Activated naive CD8-positive, alpha-beta T cell treated with anti-CD3 and anti-CD28 coated beads, Interleukin-2, amount 10 ng/mL, durations not matched to agents 7 days and 5 days (primary cell): ENCODE measurements around the gene ST6GAL1. TPM values are rescaled to one million over a fixed set of nuclear protein-coding genes. Genes with fewer than 3 reads are reported as not detected.
A peak's percentile ranks its signal among the peaks of the same experiment; 100 is the strongest.
"Not testable (repeated sequence)": the region's sequence is repeated elsewhere in the genome, so short reads cannot be mapped to it uniquely, and the experiment has no call there.

Experiments
- ATAC-seq: fragments of 150-1000 bp; cut with Tn5 transposase; one replicate; pipeline ENCODE4 v1.10.0; 2021; ENCODE audit warnings: low read depth, moderate library complexity
- POLR2A ChIA-PET: fragments of 350-600 bp; sonication (Branson Sonifier 250); formaldehyde crosslinking; loops from one replicate; lab custom pipeline; 2021; ENCODE audit warnings: antibody characterized with exemption; lab: Charles Lee
- DNase-seq: peaks from one replicate; pipeline ENCODE4 v3.0.0; 2021
- H3K27ac Mint-ChIP-seq: one replicate; pipeline ENCODE4 v1.8.0; 2022; ENCODE audit warnings: mild to moderate bottlenecking, mixed read lengths
- H3K27me3 Mint-ChIP-seq: one replicate; pipeline ENCODE4 v1.8.0; 2022; ENCODE audit warnings: mild to moderate bottlenecking, moderate library complexity, mixed read lengths
- H3K36me3 Mint-ChIP-seq: one replicate; pipeline ENCODE4 v1.8.0; 2021; ENCODE audit warnings: mild to moderate bottlenecking, mixed read lengths
- H3K4me1 Mint-ChIP-seq: one replicate; pipeline ENCODE4 v1.8.0; 2021; ENCODE audit warnings: mixed read lengths
- H3K4me3 Mint-ChIP-seq: one replicate; pipeline ENCODE4 v1.8.0; 2022; ENCODE audit warnings: mild to moderate bottlenecking, moderate library complexity, mixed read lengths
- H3K9me3 Mint-ChIP-seq: one replicate; pipeline ENCODE4 v1.8.0; 2021; ENCODE audit warnings: mixed read lengths
- total RNA-seq, 2 experiments: library from RNA; stranded (reverse); gene quantifications; one replicate each; pipeline ENCODE4 v1.2.3, GENCODE V29; 2021

Gene ST6GAL1
- total RNA-seq, 2 experiments from 2014 or later: 142 to 150 TPM

DNA sequence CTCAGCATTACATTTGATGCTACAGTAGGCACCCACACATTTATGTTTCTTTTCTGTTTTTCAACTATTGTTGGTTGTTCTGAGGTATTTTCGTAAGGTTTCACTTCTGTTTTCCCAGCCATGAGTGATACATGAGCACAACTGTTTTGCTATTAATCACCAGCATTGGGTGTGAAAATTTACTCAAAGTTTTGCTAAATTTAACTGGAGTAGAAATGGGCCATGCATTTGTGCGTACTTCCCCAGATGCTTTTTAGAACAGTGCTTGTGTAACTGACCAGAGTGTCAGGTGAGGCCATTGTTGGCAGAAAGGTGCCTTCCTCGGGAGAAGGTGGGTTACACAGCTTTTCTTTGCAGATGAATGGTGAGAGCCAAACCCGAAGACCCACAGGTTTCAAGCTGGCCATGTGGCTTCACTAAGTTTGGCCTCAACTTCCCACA lies 70.4 kb downstream of the ST6GAL1 start:
- peak; percentile 64 for ATAC-seq
- Mint-ChIP-seq H3K4me1 (peaks cover 49% of the 10 kb centered on the region), H3K4me3 (peak overlapping the region; percentile 33), H3K27me3 (no peaks in the 10 kb centered on the region), H3K9me3 (peaks cover 2% of the 10 kb centered on the region), H3K36me3 (peaks cover 47% of the 10 kb centered on the region), H3K27ac (peak overlapping the region; percentile 86)
- POLR2A ChIA-PET: interaction anchor here (0.6 to 2.5 kb wide), 5 partner anchors 12 to 43 kb away, joined by 3 to 13 read pairs (median 3); no protein-coding TSS in a partner anchor
- no peak for DNase-seq

DNA sequence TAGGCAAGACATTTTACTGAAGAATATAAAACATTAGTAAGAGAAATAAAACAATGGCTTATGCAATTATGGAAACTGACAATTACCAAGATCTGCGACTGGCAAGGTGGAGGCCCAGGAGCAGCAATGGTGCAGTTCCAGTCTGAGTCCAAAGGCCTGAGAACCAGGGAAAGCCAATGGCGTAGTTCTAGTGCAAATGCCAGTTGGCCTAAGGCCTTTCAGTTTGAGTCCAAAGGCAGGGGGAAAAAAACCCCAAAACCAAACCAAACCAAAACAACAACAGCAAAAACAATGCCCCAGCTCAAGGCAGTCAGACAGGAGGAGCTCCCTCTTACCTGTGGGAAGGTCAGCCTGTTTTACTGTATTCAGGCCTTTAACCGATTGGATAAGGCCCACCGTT lies 72.6 kb downstream of the ST6GAL1 start:
- H3K27me3 Mint-ChIP-seq: no peaks in the 10 kb centered on the region
- DNase-seq (no peak), ATAC-seq (no peak)
- H3K9me3 Mint-ChIP-seq: peaks cover 6% of the 10 kb centered on the region
- H3K36me3 Mint-ChIP-seq: peaks cover 56% of the 10 kb centered on the region
- H3K4me1 Mint-ChIP-seq: peaks cover 62% of the 10 kb centered on the region
- POLR2A ChIA-PET: interaction anchor here (2.5 kb wide), 1 partner anchor 23 kb away, joined by 13 read pairs; no protein-coding TSS in a partner anchor
- no peak overlapping the region for H3K4me3 Mint-ChIP-seq
- no peak overlapping the region for H3K27ac Mint-ChIP-seq

DNA sequence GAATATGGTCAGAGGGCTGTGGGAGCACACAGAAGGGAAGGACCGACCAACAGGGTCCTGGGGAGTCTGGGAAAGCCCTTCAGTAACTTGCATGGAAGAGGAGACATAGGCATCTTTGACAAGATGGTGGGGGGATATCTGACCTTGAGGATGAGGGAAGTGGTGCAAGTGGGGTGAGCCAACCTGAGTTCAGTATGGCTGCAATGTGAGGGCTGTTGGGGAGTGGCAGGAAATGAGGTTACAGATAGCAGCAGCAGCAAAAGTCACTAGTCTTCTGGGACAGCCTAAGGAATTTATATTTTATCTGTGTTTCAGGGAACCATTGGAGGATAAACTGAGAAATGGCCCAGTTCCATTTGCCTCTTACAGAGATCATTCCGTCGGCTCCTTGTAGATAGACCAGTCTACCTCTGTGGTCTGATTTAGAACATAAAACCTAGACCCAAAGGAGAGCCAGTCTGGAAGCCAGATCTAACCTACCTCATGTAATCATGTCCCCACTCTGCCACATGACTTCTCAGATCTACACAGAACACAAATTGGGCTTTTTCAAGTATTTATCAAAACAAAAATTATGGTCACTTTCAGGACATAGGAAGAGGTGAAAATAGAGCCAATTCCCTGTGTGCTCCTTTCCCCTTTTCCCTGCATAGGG lies 75.6 kb downstream of the ST6GAL1 start:
- Mint-ChIP-seq H3K27me3 (no peaks in the 10 kb centered on the region), H3K4me1 (peaks cover 53% of the 10 kb centered on the region), H3K4me3 (peak overlapping the region; percentile 60), H3K9me3 (peaks cover 8% of the 10 kb centered on the region), H3K27ac (peak overlapping the region; percentile 92), H3K36me3 (peaks cover 53% of the 10 kb centered on the region)
- POLR2A ChIA-PET: interaction anchor here (1.8 kb wide), 1 partner anchor 22 kb away, joined by 9 read pairs; no protein-coding TSS in a partner anchor
- DNase-seq: no peak
- ATAC-seq: peak; percentile 87

DNA sequence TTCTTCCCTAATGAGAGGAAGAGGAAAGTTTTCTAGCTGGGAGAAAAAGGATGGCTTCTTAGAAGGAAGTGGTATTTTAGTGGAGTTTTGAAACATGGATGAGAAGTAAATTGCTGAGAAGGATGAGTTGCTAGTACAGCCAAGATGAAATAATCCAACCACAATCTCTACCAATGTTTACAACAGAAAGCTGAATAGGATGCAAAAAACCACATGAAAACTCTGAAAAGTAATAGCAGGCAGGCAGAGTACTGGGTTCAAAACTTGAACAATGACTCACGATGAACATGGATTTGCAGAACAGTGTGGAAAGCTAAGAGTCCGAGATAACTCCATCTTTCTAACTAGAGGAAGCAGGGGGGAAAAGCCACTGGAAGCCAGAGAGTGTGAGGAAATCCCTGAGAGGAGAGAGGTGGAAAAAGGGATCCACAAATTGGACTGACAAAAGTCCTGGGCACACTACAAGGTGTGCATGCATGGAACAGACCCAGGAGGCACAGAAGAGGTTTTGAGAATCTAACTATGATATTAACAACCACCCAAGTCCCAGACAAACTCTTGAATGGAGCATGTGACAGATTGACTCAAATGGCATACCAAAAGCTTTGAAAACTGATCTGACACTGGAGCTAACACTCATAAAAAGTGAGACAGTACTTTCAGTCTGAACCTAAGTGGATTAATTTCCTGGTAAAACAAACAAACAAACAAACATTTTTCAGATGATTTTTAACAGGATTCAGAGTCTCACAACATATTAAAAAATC lies 76.7 kb downstream of the ST6GAL1 start:
- Mint-ChIP-seq H3K36me3 (peaks cover 49% of the 10 kb centered on the region), H3K27me3 (no peaks in the 10 kb centered on the region), H3K4me3 (peak overlapping the region; percentile 33), H3K27ac (peak overlapping the region; percentile 64), H3K4me1 (peaks cover 52% of the 10 kb centered on the region), H3K9me3 (peaks cover 8% of the 10 kb centered on the region)
- POLR2A ChIA-PET: interaction anchor here (0.7 to 1.8 kb wide), 4 partner anchors 18 to 76 kb away, joined by 3 to 9 read pairs (median 5); no protein-coding TSS in a partner anchor
- ATAC-seq (peak; percentile 38), DNase-seq (no peak)

DNA sequence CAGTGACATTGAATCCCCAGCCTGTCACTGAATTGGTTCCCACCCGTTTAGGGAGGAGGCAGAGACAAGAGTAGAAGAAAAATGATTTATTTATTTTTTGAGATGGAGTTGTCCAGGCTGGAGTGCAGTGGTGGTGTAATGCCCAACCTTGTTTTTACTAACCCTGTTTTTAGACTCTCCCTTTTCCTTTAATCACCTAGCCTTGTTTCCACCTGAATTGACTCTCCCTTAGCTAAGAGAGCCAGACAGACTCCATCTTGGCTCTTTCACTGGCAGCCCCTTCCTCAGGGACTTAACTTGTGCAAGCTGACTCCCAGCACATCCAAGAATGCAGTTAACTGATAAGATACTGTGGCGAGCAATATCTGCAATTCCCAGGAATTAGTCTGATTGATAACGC lies 80.1 kb downstream of the ST6GAL1 start:
- not testable (repeated sequence) for H3K27me3 Mint-ChIP-seq, H3K9me3 Mint-ChIP-seq, H3K27ac Mint-ChIP-seq, H3K4me3 Mint-ChIP-seq, DNase-seq, ATAC-seq
- Mint-ChIP-seq H3K4me1 (peaks cover 45% of the 10 kb centered on the region), H3K36me3 (peaks cover 34% of the 10 kb centered on the region)
- POLR2A ChIA-PET: interaction anchor here (1.2 kb wide), 1 partner anchor 15 kb away, joined by 3 read pairs; no protein-coding TSS in a partner anchor

DNA sequence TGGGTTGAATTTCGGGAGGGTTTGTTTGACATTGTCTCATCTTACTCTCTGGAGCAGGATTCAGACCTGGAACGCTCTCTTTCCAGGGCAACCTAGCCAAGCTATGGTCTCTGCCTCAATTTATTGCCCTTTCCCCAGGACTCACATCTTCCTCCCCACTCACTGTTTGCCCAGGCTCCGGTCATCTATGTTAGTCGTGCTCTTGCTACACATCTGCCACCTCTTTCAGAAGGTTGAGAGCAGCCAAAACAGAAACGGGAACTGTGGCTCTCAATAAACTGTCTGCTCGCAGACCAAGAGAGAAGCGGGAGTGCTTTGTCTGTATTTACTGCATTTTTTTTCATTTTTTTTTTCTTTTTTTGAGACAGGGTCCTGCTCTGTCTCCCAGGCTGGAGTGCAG lies 81.6 kb downstream of the ST6GAL1 start:
- Mint-ChIP-seq H3K4me1 (peaks cover 42% of the 10 kb centered on the region), H3K36me3 (peaks cover 34% of the 10 kb centered on the region), H3K27ac (peak overlapping the region; percentile 93), H3K4me3 (peak overlapping the region; percentile 1), H3K9me3 (peaks cover 5% of the 10 kb centered on the region), H3K27me3 (no peaks in the 10 kb centered on the region)
- POLR2A ChIA-PET: no interaction called here
- DNase-seq (no peak), ATAC-seq (no peak)

DNA sequence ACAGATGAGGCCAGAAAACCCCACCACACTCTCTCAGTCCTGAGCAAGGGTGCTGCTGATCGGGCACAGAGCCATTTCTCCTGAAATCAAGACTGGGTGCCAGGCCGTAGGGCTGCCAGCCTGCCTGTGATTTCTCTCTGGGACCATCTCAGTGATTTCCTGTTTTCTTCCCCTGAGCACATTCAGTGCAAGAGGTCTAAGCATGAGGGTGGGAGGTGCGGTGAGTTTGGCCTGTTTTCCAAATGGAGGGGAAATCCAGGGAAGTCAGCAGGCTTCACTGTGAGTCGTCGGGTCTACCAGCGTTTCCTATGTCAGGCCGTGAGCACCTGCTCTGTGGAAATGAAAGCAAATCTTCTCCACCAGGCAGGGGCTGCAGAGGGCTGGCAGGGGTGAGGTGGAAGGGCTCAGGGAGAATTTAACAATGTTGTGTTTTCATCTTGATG lies 82.3 kb downstream of the ST6GAL1 start:
- DNase-seq: peak; percentile 55
- Mint-ChIP-seq H3K27me3 (no peaks in the 10 kb centered on the region), H3K4me1 (peaks cover 35% of the 10 kb centered on the region), H3K9me3 (peaks cover 3% of the 10 kb centered on the region), H3K36me3 (peaks cover 31% of the 10 kb centered on the region), H3K4me3 (peak overlapping the region; percentile 74), H3K27ac (peak overlapping the region; percentile 93)
- POLR2A ChIA-PET: interaction anchor here (0.9 to 1.4 kb wide), 4 partner anchors 12 to 81 kb away, joined by 3 to 5 read pairs (median 3); no protein-coding TSS in a partner anchor
- peak; percentile 85 for ATAC-seq

DNA sequence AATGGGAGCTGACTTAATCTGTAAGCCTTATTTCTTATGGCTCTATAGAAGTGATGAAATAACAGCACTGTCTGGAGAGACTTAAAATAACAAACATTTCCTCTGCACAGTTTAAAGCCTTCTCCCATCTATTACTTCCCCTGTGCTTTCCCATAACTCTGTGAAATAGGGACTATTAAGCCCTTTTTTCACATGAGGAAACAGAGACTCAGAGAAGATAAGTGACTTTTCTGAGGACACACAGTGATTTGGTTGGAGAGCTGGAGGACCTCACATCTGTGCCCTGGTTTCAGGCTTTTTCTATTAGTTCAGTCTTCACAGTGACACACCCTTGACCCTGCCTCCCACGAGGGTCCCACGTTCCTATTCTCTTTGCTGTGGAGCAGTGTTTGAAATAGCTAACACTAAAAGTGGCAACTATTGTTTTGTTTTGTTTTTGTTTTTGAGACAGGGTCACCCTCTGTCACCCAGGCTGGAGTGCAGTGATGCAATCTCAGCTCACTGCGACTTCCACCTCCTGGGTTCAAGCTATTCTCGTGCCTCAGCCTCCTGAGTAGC lies 82.9 kb downstream of the ST6GAL1 start:
- DNase-seq (no peak), ATAC-seq (no peak)
- H3K9me3 Mint-ChIP-seq: no peaks in the 10 kb centered on the region
- peak overlapping the region; percentile 74 for H3K4me3 Mint-ChIP-seq
- peaks cover 31% of the 10 kb centered on the region for H3K4me1 Mint-ChIP-seq
- POLR2A ChIA-PET: interaction anchor here (0.6 to 1.4 kb wide), 5 partner anchors 13 to 82 kb away, joined by 3 to 5 read pairs (median 3); no protein-coding TSS in a partner anchor
- H3K27me3 Mint-ChIP-seq: no peaks in the 10 kb centered on the region
- peaks cover 30% of the 10 kb centered on the region for H3K36me3 Mint-ChIP-seq
- H3K27ac Mint-ChIP-seq: peak overlapping the region; percentile 93

DNA sequence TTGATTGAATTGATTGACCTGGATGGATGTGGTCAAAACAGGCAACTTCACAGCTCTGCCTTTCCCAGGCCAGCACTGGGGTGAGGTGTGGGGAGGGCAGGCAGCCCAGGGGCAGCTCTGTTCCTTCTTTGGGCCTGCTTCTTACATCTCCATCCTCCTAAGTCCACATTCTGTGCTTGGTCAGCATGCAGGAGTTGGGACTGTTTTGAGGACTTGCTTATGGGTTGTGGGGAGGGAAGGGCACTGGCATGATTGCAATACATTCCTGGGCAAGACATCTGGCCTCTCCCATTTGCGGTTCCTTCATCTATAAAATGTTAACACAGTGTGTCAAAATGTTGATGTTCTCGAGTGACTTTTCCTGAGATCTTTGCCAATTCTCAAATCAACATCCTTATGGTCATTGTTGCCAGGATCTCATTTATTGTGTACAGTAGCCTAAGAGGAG lies 84.1 kb downstream of the ST6GAL1 start:
- POLR2A ChIA-PET: no interaction called here
- Mint-ChIP-seq H3K27ac (peak overlapping the region; percentile 36), H3K4me3 (no peak overlapping the region), H3K9me3 (no peaks in the 10 kb centered on the region), H3K27me3 (no peaks in the 10 kb centered on the region), H3K4me1 (peaks cover 33% of the 10 kb centered on the region), H3K36me3 (peaks cover 33% of the 10 kb centered on the region)
- no peak for ATAC-seq
- no peak for DNase-seq

DNA sequence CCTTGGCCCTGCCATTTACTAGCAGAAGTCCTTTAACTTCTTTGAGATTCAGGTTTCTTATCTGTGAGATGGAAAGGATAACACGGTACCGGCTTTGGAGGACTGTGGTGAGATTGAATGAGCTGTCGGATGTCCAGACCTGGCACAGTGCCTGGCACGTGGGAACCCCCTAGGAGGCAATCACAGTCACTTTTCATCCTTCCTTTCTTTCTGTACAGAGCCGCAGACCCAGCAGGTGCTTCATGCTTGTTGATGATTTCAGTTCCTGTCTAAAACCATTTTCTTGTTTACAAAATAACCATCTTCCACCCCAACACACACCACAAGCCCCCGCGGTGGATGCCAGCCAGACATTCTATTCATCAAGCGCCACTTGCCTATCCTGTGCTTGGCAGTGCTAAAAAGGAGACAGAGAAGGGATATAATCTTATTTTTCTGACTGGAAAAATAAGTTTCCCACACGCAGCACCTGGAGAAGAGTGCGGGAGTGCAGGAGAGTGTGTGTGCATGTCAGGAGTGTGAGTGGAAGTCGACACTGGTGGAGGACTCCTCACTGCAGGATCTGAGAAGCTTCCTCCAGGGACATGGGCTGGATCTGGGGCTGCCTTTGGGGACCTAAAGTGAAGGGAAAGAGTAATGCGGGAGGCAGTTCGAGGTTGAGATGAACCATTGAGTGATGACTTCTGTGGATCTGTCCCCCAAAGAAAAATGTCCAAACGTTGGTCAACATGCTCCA lies 85.7 kb downstream of the ST6GAL1 start:
- DNase-seq: no peak
- ATAC-seq: no peak
- Mint-ChIP-seq H3K4me3 (peak overlapping the region; percentile 20), H3K4me1 (peaks cover 41% of the 10 kb centered on the region), H3K36me3 (peaks cover 37% of the 10 kb centered on the region), H3K27ac (no peak overlapping the region), H3K27me3 (no peaks in the 10 kb centered on the region), H3K9me3 (no peaks in the 10 kb centered on the region)
- POLR2A ChIA-PET: interaction anchor here (2.3 kb wide), 1 partner anchor 11 kb away, joined by 6 read pairs; no protein-coding TSS in a partner anchor

DNA sequence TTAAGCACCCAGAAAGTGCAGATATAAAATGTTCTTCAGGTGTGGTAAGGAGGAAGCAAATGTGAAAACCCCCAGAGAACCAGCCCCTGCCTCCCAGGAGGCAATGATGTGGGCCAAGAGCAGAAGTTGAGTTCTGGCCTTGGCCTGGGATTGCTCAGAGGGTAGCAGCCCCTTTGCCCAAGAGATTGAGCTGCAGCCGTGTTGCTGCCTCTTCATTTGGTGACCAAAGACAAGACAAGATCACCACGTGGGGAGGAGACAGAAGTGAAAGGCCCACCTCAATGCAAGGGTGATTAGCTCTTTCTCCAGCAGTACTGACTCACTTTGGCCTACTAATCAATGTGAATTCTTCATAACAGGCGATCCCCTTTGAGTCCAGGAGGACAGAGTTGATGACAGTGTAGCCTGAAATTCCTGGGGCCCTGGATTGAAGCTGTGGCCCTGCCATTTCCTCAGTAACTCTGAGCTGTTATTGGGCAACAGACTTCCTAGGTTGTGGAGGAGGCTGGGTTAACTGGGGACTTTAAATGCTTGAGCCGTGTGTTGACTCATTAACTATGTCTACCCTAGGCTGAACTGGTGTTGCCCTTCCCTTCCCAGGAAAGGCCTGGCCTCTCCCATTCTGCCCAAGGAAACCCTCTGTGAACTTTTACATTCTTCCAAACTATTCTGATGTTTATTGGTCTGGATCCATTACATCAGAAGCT lies 86.5 kb downstream of the ST6GAL1 start:
- H3K36me3 Mint-ChIP-seq: peaks cover 37% of the 10 kb centered on the region
- DNase-seq (no peak), ATAC-seq (no peak)
- no peak overlapping the region for H3K4me3 Mint-ChIP-seq
- peaks cover 42% of the 10 kb centered on the region for H3K4me1 Mint-ChIP-seq
- no peaks in the 10 kb centered on the region for H3K27me3 Mint-ChIP-seq
- no peak overlapping the region for H3K27ac Mint-ChIP-seq
- POLR2A ChIA-PET: interaction anchor here (2.3 kb wide), 1 partner anchor 11 kb away, joined by 6 read pairs; no protein-coding TSS in a partner anchor
- no peaks in the 10 kb centered on the region for H3K9me3 Mint-ChIP-seq
